H1 (cell line): ENCODE results near the gene RGS4.

Experiments
- CTCF ChIP-seq, 3 experiments: IDR thresholded peaks; 1 replicate in 2 of 3; 2 replicates in 1 of 3; pipeline versions ENCODE4 v1.5.1 to v1.6.1; 2011; ENCODE audit warnings: low read length in 3 of 3, mild to moderate bottlenecking in 3 of 3, inconsistent platforms in 2 of 3, low read depth in 1 of 3, moderate library complexity in 1 of 3; ENCODE audit not compliant: insufficient read depth in 1 of 3; ENCODE audit errors: control extremely low read depth in 1 of 3
- GTF2F1 ChIP-seq: IDR thresholded peaks from 2 replicates; pipeline ENCODE4 v1.6.1; 2012; ENCODE audit warnings: low read depth, low read length, improper control_type of control experiment, borderline replicate concordance
- PHF8 ChIP-seq: fragments of 200-600 bp; sonication (generic); conservative IDR thresholded peaks from 2 replicates; pipeline ENCODE4 v1.7.1; 2012; ENCODE audit warnings: low read depth, mild to moderate bottlenecking, inconsistent platforms, low read length, moderate library complexity
- TAF1 ChIP-seq: IDR thresholded peaks from 2 replicates; pipeline ENCODE4 v1.6.1; 2011; ENCODE audit warnings: mild to moderate bottlenecking, low read depth, low read length

- no peak for TF ChIP-seq TAF1
- no peak for TF ChIP-seq CTCF (IDR thresholded peaks at IDR 0.05; ENCODE audit: control extremely low read depth in 1 of 3, insufficient read depth in 1 of 3, low read depth in 1 of 3, low read length in 3 of 3)
- TF ChIP-seq GTF2F1 = no peak
- TF ChIP-seq PHF8 = no peak
Observed at GRCh38 chr1:163069655-163070277, 605 bp downstream of the RGS4 start.
